Measurements from ENCODE around the gene BCAP29. TPM values are rescaled to one million over a fixed set of nuclear protein-coding genes. Genes with fewer than 3 reads are reported as not detected.

BCAP29 gene
- total RNA-seq, 4 donors from 2014 or later: 36.9 to 107 (median 64.3) TPM

DNA sequence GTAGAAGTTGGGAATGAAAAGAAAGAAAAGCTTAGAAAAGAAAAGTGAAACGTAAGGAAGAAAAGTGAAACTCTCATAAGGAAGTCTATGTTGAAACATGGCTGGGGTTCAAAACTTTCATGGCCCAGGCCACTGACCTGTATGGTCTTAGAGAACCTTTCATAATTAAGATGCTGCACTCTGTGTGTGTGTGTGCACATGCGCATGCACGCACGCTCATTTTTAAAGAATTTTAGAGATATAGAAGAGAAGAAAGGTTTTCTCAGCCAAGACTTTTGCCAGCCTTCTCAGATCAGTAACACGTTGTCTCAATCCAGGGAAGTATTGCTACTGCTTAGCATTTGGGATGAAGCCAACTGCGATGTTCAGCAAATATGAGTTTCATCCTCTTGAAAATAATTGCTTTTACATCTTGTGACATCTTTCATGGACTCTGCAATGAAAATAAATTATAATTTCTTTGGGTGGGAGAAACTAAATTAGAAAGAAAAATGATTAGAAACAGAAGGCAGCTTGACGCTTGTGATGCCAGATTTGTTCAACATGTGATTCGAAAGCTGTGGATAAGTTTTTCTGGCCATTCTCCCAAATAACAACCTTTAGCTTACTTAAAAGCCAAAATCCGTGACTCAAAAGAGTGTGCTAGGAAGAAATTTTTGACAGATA, 64.4 kb downstream of the BCAP29 start:
- Histone ChIP-seq H3K36me3 (no peaks in the 10 kb centered on the region), H3K27ac (no peak overlapping the region), H3K27me3 (no peaks in the 10 kb centered on the region), H3K4me1 (no peaks in the 10 kb centered on the region), H3K4me3 (no peak overlapping the region), H3K9me3 (no peaks in the 10 kb centered on the region)
- WGBS: 47% methylated on average over 9 of the region's 9 CpGs
- no peak for DNase-seq (ENCODE audit: low spot score in 2 of 2)
- TF ChIP-seq POLR2A (IDR thresholded peaks at IDR 0.05) (no peak), EP300 (IDR thresholded peaks at IDR 0.05) (no peak), POLR2AphosphoS5 (IDR thresholded peaks at IDR 0.05) (no peak)
- TF ChIP-seq, protein P1, sequence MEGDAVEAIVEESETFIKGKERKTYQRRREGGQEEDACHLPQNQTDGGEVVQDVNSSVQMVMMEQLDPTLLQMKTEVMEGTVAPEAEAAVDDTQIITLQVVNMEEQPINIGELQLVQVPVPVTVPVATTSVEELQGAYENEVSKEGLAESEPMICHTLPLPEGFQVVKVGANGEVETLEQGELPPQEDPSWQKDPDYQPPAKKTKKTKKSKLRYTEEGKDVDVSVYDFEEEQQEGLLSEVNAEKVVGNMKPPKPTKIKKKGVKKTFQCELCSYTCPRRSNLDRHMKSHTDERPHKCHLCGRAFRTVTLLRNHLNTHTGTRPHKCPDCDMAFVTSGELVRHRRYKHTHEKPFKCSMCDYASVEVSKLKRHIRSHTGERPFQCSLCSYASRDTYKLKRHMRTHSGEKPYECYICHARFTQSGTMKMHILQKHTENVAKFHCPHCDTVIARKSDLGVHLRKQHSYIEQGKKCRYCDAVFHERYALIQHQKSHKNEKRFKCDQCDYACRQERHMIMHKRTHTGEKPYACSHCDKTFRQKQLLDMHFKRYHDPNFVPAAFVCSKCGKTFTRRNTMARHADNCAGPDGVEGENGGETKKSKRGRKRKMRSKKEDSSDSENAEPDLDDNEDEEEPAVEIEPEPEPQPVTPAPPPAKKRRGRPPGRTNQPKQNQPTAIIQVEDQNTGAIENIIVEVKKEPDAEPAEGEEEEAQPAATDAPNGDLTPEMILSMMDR (IDR thresholded peaks at IDR 0.05): no peak

- no peak for TF ChIP-seq POLR2A (IDR thresholded peaks at IDR 0.05)
- no peak for TF ChIP-seq POLR2AphosphoS5 (IDR thresholded peaks at IDR 0.05)
- H3K27me3 ChIP-seq: no peaks in the 10 kb centered on the region
- no peaks in the 10 kb centered on the region for H3K36me3 ChIP-seq
- H3K27ac ChIP-seq: no peak overlapping the region
- no peak overlapping the region for H3K4me3 ChIP-seq
- H3K4me1 ChIP-seq: no peaks in the 10 kb centered on the region
- 93% methylated on average over 5 of the region's 5 CpGs for WGBS
- no peak for DNase-seq (ENCODE audit: low spot score in 2 of 2)
- no peaks in the 10 kb centered on the region for H3K9me3 ChIP-seq
Measured at GRCh38 chr7:107652642-107653041, 72.6 kb downstream of the BCAP29 start.

DNA sequence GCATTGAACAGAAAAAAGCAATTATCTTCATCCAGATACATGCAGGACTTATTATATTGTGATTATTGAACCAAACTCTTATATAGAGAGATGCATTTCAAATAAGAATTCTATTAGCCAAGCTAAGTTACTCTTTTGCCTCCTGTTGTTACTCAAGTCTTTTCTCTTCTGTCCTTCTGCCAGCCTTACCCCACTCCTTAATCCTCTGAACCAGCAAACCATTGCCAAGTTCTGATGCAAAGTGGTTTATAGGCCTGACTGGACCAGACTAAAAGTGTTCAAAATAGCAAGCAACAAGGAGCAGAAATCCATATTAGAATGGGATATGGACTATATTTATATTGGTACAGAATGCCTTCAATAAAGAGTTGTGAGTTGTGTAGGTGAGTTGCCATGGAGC, 78.4 kb downstream of the BCAP29 start:
- Histone ChIP-seq H3K27me3 (peaks cover 48% of the 10 kb centered on the region), H3K9me3 (no peaks in the 10 kb centered on the region), H3K36me3 (no peaks in the 10 kb centered on the region), H3K4me1 (peaks cover 19% of the 10 kb centered on the region), H3K4me3 (no peak overlapping the region), H3K27ac (no peak overlapping the region)
- TF ChIP-seq, protein P1 (IDR thresholded peaks at IDR 0.05): no peak
- no peak for TF ChIP-seq POLR2AphosphoS5 (IDR thresholded peaks at IDR 0.05)
- no peak for TF ChIP-seq EP300 (IDR thresholded peaks at IDR 0.05)
- no peak for TF ChIP-seq POLR2A (IDR thresholded peaks at IDR 0.05)
- DNase-seq (ENCODE audit: low spot score in 2 of 2): no peak

DNA sequence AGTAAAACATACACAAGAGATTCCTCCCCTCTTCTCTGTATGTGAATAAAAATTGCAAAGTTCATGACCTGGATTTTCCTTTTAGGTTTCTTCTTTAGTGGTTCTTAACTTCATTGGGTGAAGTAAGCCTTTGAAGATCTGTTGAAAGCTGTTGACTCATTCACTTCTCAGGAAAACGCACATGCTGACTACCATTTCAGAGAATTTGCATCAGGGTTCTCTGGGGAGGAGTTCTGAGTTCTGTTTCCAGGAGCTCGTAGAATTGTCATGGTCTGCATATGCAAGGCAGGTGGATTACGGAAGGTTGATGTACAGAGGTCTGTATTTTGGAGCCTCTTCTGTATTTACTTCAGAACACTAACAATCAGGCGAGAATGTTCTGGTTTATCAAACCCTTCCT, 79.6 kb downstream of the BCAP29 start:
- no peaks in the 10 kb centered on the region for H3K36me3 ChIP-seq
- peaks cover 51% of the 10 kb centered on the region for H3K27me3 ChIP-seq
- DNase-seq (ENCODE audit: low spot score in 2 of 2): no peak
- peaks cover 19% of the 10 kb centered on the region for H3K4me1 ChIP-seq
- H3K4me3 ChIP-seq: no peak overlapping the region
- no peaks in the 10 kb centered on the region for H3K9me3 ChIP-seq
- H3K27ac ChIP-seq: no peak overlapping the region
- no peak for TF ChIP-seq POLR2A (IDR thresholded peaks at IDR 0.05)
- TF ChIP-seq POLR2AphosphoS5 (IDR thresholded peaks at IDR 0.05): no peak
- TF ChIP-seq, protein P1 (IDR thresholded peaks at IDR 0.05): no peak
- no peak for TF ChIP-seq EP300 (IDR thresholded peaks at IDR 0.05)
- 72% methylated on average over 4 of the region's 4 CpGs for WGBS

DNA sequence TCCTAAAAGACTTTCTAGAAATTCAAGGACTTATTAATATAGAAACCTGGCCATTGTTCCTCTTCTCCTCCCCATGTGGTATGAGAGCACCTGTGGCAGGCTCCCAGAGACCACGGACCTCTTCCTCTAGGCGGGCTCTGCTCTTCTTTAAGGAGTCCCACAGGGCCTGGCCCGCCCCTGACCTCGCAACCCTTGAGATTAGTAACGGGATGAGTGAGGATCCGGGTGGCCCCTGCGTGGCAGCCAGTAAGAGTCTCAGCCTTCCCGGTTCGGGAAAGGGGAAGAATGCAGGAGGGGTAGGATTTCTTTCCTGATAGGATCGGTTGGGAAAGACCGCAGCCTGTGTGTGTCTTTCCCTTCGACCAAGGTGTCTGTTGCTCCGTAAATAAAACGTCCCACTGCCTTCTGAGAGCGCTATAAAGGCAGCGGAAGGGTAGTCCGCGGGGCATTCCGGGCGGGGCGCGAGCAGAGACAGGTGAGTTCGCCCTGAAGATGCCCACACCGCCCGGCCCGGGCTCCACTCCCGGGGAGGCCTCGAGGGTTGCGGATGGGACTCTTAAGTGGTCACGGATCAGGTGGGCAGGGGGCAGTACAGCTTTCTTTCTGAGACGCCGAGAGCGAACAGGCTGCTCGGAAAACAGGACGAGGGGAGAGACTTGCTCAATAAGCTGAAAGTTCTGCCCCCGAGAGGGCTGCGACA, 80.5 kb downstream of the BCAP29 start, which contains the start of gene SLC26A4:
TSS of gene SLC26A4 (plus strand) at position 448 of the 700 bp plus-strand sequence. CDS start 814 bp downstream, outside the sequence.
- TF ChIP-seq POLR2AphosphoS5 (IDR thresholded peaks at IDR 0.05) (no peak), EP300 (IDR thresholded peaks at IDR 0.05) (no peak), POLR2A (IDR thresholded peaks at IDR 0.05) (no peak)
- TF ChIP-seq, protein P1 (IDR thresholded peaks at IDR 0.05): no peak
- no peaks in the 10 kb centered on the region for H3K9me3 ChIP-seq
- no peak within 1 kb of the TSS for H3K27ac ChIP-seq
- peaks cover 19% of the 10 kb centered on the region for H3K4me1 ChIP-seq
- no peaks in the 10 kb centered on the region for H3K36me3 ChIP-seq
- H3K4me3 ChIP-seq: peak within 1 kb of the TSS; percentile 55
- 7% methylated on average over 30 of the region's 37 CpGs for WGBS
- no peak for DNase-seq (ENCODE audit: low spot score in 2 of 2)
- peaks cover 51% of the 10 kb centered on the region for H3K27me3 ChIP-seq

Data from suprapubic skin (tissue), 4 donors.